ENCODE results near the gene TDP1.

GRCh38 chr14:90005441-90005840 lies 49.7 kb downstream of the TDP1 start:
- no peak for TF ChIP-seq CTCF (IDR thresholded peaks at IDR 0.05; ENCODE audit: low read depth, low read length)
- TF ChIP-seq MAX (IDR thresholded peaks at IDR 0.05; ENCODE audit: low read depth, low read length): no peak

Data from NB4 (cell line).